ENCODE data around the gene CLCN5.

GRCh38 chrX:50068893-50069292 is 146.5 kb downstream of the CLCN5 start:
- TF ChIP-seq, protein P1, sequence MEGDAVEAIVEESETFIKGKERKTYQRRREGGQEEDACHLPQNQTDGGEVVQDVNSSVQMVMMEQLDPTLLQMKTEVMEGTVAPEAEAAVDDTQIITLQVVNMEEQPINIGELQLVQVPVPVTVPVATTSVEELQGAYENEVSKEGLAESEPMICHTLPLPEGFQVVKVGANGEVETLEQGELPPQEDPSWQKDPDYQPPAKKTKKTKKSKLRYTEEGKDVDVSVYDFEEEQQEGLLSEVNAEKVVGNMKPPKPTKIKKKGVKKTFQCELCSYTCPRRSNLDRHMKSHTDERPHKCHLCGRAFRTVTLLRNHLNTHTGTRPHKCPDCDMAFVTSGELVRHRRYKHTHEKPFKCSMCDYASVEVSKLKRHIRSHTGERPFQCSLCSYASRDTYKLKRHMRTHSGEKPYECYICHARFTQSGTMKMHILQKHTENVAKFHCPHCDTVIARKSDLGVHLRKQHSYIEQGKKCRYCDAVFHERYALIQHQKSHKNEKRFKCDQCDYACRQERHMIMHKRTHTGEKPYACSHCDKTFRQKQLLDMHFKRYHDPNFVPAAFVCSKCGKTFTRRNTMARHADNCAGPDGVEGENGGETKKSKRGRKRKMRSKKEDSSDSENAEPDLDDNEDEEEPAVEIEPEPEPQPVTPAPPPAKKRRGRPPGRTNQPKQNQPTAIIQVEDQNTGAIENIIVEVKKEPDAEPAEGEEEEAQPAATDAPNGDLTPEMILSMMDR (IDR thresholded peaks at IDR 0.05; ENCODE audit: poor library complexity), result no peak
- TF ChIP-seq EZH2 (IDR thresholded peaks at IDR 0.05; ENCODE audit: borderline replicate concordance), result no peak
